22Rv1 (cell line): ENCODE measurements around the gene FAM83G.

Source experiments
- CTCF ChIP-seq: fragments of 450-650 bp; IDR thresholded peaks from 2 replicates; pipeline ENCODE4 v1.5.1; 2017; ENCODE audit warnings: mild to moderate bottlenecking
- ZFX ChIP-seq: fragments of 450-650 bp; IDR thresholded peaks from 2 replicates; pipeline ENCODE4 v1.6.1; 2017; ENCODE audit warnings: antibody characterized with exemption, borderline replicate concordance

GRCh38 chr17:18994631-18995030 lies 9.9 kb downstream of the FAM83G start:
- TF ChIP-seq ZFX, result no peak
- TF ChIP-seq CTCF, result no peak
